ENCODE results near the gene SCN10A.

Gene SCN10A

DNA sequence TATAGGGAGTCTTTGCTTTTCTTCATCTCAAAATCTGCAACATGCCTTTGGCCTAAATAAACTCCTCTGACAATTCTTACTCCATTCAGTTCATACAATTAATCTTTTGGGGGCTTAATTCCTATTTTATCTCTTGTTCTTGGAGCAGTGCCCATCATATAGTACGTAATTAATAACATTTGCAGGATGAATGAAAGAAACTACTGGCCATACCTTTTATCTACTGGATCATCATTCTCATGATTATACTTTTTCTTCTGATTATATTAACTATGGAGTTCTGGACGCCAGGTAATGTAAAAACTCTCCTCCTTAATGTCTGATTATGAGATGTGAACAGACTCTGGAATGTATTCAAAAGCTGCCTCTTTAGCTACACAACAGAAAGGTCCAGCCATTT is 120.0 kb downstream of the SCN10A start:
- H3K4me3 ChIP-seq (ENCODE audit: low read depth, low read length) = no peak overlapping the region

DNA sequence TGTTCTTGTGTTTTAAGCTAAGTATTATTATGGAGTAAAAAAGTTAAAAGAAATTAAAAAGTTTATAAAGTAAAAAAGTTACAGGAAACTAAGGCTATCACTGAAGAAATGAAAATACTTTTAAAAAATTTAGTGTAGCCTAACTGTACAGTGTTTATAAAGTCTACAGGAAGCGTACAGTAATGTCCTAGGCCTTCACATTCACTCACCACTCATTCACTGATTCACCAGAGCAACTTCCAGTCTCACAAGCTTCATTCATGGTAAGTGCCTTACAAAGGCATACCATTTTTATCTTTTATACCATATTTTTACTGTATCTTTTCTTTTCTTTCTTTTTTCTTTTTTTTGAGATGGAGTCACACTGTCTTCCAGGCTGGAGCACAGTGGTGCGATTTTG is 125.8 kb downstream of the SCN10A start:
- H3K9ac ChIP-seq (ENCODE audit: low read depth, low read length) = no peak overlapping the region
- H3K27me3 ChIP-seq (ENCODE audit: control insufficient read depth, insufficient read depth, low read length) = no peaks in the 10 kb centered on the region
- no peaks in the 10 kb centered on the region for H3K4me1 ChIP-seq (ENCODE audit: control insufficient read depth, insufficient read depth, low read length)
- H3K36me3 ChIP-seq (ENCODE audit: control insufficient read depth, insufficient read depth, low read length) = no peaks in the 10 kb centered on the region
- H3K27ac ChIP-seq (ENCODE audit: low read depth, low read length) = no peak overlapping the region
- H3K4me3 ChIP-seq (ENCODE audit: low read depth, low read length) = no peak overlapping the region
- no peaks in the 10 kb centered on the region for H3K9me3 ChIP-seq (ENCODE audit: control insufficient read depth, insufficient read depth, low read length)

More for the DNA sequence above, 120.0 kb downstream of the SCN10A start:
- H3K9me3 ChIP-seq (ENCODE audit: control insufficient read depth, insufficient read depth, low read length) = no peaks in the 10 kb centered on the region
- H3K4me1 ChIP-seq (ENCODE audit: control insufficient read depth, insufficient read depth, low read length) = no peaks in the 10 kb centered on the region
- no peak overlapping the region for H3K27ac ChIP-seq (ENCODE audit: low read depth, low read length)
- no peaks in the 10 kb centered on the region for H3K36me3 ChIP-seq (ENCODE audit: control insufficient read depth, insufficient read depth, low read length)
- no peak overlapping the region for H3K9ac ChIP-seq (ENCODE audit: low read depth, low read length)
- no peaks in the 10 kb centered on the region for H3K27me3 ChIP-seq (ENCODE audit: control insufficient read depth, insufficient read depth, low read length)

DNA sequence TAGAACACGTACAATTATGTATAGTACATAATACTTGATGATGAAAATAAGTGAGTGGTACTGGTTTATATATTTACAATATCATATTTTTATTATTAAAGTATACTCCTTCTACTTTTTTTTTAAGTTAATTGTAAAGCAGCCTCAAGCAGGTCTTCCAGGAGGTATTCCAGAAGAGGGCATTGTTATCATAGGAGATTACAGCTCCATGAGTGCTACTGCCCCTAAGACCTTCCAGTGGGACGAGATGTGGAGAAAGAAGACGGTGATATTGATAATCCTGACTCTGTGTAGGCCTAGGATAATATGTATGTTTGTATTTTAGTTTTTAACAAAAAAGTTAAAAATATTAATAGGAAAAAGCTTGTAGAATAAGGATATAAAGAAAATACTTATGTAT is 126.2 kb downstream of the SCN10A start:
- no peaks in the 10 kb centered on the region for H3K27me3 ChIP-seq (ENCODE audit: control insufficient read depth, insufficient read depth, low read length)
- no peak overlapping the region for H3K9ac ChIP-seq (ENCODE audit: low read depth, low read length)
- H3K4me3 ChIP-seq (ENCODE audit: low read depth, low read length) = no peak overlapping the region
- H3K9me3 ChIP-seq (ENCODE audit: control insufficient read depth, insufficient read depth, low read length) = no peaks in the 10 kb centered on the region
- no peaks in the 10 kb centered on the region for H3K36me3 ChIP-seq (ENCODE audit: control insufficient read depth, insufficient read depth, low read length)
- H3K4me1 ChIP-seq (ENCODE audit: control insufficient read depth, insufficient read depth, low read length) = no peaks in the 10 kb centered on the region
- no peak overlapping the region for H3K27ac ChIP-seq (ENCODE audit: low read depth, low read length)

DNA sequence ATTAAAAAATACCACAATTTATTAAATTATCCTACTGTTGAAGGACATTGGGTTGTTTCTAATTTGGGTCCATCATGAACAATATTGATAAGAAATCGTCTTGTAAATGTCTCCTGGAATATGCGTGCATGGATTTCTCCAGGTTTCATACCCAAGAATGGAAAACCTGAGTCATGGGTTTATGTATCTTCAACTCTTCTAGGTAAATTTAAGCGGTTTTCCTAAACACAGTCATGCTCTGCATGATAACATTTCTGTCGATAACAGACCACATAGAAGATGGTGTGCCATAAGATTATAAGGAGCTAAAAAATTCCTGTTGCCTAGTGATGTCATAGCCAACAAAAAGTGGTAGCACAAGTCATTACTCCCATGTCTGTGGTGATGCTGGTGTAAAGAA is 126.7 kb downstream of the SCN10A start:
- no peak overlapping the region for H3K9ac ChIP-seq (ENCODE audit: low read depth, low read length)
- no peaks in the 10 kb centered on the region for H3K36me3 ChIP-seq (ENCODE audit: control insufficient read depth, insufficient read depth, low read length)

DNA sequence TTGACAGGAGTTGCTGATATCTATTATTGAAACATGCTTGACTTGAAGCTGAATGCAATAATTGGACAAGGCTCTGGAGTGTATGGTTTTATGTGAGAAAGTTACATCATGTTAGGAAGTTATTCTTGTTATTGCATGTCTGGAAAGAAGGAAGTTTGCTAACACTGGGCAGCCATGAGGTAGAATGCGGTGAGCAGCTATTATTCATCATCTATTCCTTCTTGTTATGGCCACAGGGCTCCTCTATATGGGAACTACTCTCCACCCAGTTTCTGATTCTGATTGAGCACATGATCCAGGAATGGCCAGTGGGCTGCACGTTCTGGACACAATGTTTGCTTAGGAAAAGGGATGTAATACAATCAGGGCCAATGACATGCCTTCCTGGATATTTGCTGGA is 128.7 kb downstream of the SCN10A start:
- Histone ChIP-seq H3K9ac (ENCODE audit: low read depth, low read length) (no peak overlapping the region), H3K27me3 (ENCODE audit: control insufficient read depth, insufficient read depth, low read length) (no peaks in the 10 kb centered on the region), H3K4me1 (ENCODE audit: control insufficient read depth, insufficient read depth, low read length) (no peaks in the 10 kb centered on the region), H3K9me3 (ENCODE audit: control insufficient read depth, insufficient read depth, low read length) (no peaks in the 10 kb centered on the region), H3K36me3 (ENCODE audit: control insufficient read depth, insufficient read depth, low read length) (no peaks in the 10 kb centered on the region), H3K4me3 (ENCODE audit: low read depth, low read length) (no peak overlapping the region), H3K27ac (ENCODE audit: low read depth, low read length) (no peak overlapping the region)

More for the DNA sequence above, 126.7 kb downstream of the SCN10A start:
- Histone ChIP-seq H3K27ac (ENCODE audit: low read depth, low read length) (no peak overlapping the region), H3K4me1 (ENCODE audit: control insufficient read depth, insufficient read depth, low read length) (no peaks in the 10 kb centered on the region), H3K4me3 (ENCODE audit: low read depth, low read length) (no peak overlapping the region), H3K9me3 (ENCODE audit: control insufficient read depth, insufficient read depth, low read length) (no peaks in the 10 kb centered on the region), H3K27me3 (ENCODE audit: control insufficient read depth, insufficient read depth, low read length) (no peaks in the 10 kb centered on the region)

DNA sequence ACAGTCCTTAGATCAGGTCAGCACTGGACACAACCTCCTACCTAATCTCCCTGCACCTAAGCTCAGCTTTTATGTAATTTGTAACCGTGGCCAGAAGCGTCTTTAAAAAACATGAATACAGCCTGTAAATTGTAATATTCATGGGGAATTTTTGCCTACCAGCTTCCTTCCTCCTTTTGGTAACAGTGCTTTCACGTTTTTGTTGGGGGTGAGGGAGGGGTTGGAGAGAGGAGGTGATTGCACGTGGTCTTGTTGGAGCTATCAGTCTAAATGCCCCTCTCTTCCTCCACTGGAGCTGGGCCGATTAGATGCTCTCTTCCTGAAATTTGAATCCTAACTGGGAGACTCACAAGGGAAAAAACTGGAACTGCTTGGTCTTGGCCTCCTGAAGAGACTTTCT is 131.5 kb downstream of the SCN10A start:
- Histone ChIP-seq H3K27me3 (ENCODE audit: control insufficient read depth, insufficient read depth, low read length) (no peaks in the 10 kb centered on the region), H3K4me3 (ENCODE audit: low read depth, low read length) (no peak overlapping the region), H3K9me3 (ENCODE audit: control insufficient read depth, insufficient read depth, low read length) (no peaks in the 10 kb centered on the region), H3K27ac (ENCODE audit: low read depth, low read length) (no peak overlapping the region), H3K36me3 (ENCODE audit: control insufficient read depth, insufficient read depth, low read length) (no peaks in the 10 kb centered on the region), H3K9ac (ENCODE audit: low read depth, low read length) (no peak overlapping the region), H3K4me1 (ENCODE audit: control insufficient read depth, insufficient read depth, low read length) (no peaks in the 10 kb centered on the region)

DNA sequence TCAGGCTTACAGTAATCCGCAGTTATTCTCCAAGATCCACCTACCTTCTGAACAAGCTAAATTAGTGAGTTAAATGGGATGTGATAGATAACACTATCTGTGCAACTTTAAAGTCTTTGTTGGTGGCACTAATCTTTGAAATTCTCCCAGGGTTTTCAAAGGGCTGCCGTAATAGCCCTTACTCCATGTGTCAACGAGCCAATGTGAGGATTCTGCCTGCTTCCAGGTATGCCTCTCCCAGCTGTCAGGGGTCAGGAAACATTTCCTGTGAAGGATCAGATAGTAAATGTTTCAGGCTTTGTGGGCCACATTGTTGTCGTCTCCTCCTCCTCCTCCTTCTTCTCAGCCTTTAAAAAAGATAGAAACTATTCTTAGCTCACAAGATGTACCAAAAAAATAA is 146.3 kb downstream of the SCN10A start:
- H3K27me3 ChIP-seq (ENCODE audit: control insufficient read depth, insufficient read depth, low read length) = no peaks in the 10 kb centered on the region
- no peaks in the 10 kb centered on the region for H3K9me3 ChIP-seq (ENCODE audit: control insufficient read depth, insufficient read depth, low read length)
- no peak overlapping the region for H3K27ac ChIP-seq (ENCODE audit: low read depth, low read length)
- H3K4me3 ChIP-seq (ENCODE audit: low read depth, low read length) = no peak overlapping the region
- no peaks in the 10 kb centered on the region for H3K4me1 ChIP-seq (ENCODE audit: control insufficient read depth, insufficient read depth, low read length)
- H3K9ac ChIP-seq (ENCODE audit: low read depth, low read length) = no peak overlapping the region
- H3K36me3 ChIP-seq (ENCODE audit: control insufficient read depth, insufficient read depth, low read length) = no peaks in the 10 kb centered on the region

DNA sequence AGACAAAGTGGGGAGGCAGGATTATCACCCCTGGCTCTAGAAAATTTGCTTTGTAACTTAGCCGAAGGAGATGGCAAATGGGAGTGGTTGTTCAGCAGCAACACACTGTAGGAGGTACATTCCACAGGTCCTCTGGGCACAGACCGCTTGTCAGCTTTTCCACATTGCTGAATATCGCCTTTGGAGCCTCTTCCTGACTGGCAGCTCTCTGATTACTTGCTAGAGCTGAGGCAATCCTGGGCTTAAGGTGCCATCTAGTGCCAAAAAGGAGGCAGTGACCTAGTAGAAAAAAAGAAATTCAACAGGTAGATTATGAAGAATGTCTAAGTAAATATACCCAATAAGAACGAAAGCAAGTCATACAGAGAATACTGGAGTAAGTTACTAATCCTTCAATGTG is 153.5 kb downstream of the SCN10A start:
- no peaks in the 10 kb centered on the region; the same call in 1 of the 2 replicates for H3K9me3 ChIP-seq (ENCODE audit: control insufficient read depth, insufficient read depth, low read length)
- no peak overlapping the region for H3K4me3 ChIP-seq (ENCODE audit: low read depth, low read length)
- no peak overlapping the region for H3K9ac ChIP-seq (ENCODE audit: low read depth, low read length)
- no peaks in the 10 kb centered on the region for H3K27me3 ChIP-seq (ENCODE audit: control insufficient read depth, insufficient read depth, low read length)
- H3K4me1 ChIP-seq (ENCODE audit: control insufficient read depth, insufficient read depth, low read length) = peaks cover 15% of the 10 kb centered on the region; the same call in 1 of the 2 replicates
- H3K27ac ChIP-seq (ENCODE audit: low read depth, low read length) = no peak overlapping the region
- H3K36me3 ChIP-seq (ENCODE audit: control insufficient read depth, insufficient read depth, low read length) = no peaks in the 10 kb centered on the region

DNA sequence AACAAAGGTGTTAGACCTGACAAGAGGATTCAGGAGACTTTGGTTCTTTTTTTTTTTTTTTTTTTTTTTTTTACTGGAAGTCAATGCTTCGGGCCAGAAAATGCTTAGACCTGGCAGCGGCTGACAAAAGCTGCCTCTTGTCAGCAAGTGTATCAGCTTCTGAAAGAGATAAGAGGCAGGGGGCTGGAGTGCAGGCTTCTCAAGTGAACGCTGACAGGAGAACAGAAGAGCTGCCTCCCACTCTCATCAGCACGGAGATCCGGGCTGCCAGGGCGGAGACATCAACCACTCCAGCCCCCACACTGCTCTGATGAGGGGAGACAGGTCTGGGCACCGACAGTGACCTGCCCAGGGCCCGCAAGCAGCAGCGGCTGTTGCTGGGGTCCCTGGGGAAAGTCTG is 157.2 kb downstream of the SCN10A start:
- Histone ChIP-seq H3K4me3 (ENCODE audit: low read depth, low read length) (no peak overlapping the region), H3K9me3 (ENCODE audit: control insufficient read depth, insufficient read depth, low read length) (no peaks in the 10 kb centered on the region; the same call in 1 of the 2 replicates), H3K9ac (ENCODE audit: low read depth, low read length) (no peak overlapping the region), H3K27me3 (ENCODE audit: control insufficient read depth, insufficient read depth, low read length) (peaks cover 10% of the 10 kb centered on the region), H3K4me1 (ENCODE audit: control insufficient read depth, insufficient read depth, low read length) (peaks cover 15% of the 10 kb centered on the region; the same call in 1 of the 2 replicates), H3K36me3 (ENCODE audit: control insufficient read depth, insufficient read depth, low read length) (no peaks in the 10 kb centered on the region), H3K27ac (ENCODE audit: low read depth, low read length) (peak overlapping the region; percentile 22)

DNA sequence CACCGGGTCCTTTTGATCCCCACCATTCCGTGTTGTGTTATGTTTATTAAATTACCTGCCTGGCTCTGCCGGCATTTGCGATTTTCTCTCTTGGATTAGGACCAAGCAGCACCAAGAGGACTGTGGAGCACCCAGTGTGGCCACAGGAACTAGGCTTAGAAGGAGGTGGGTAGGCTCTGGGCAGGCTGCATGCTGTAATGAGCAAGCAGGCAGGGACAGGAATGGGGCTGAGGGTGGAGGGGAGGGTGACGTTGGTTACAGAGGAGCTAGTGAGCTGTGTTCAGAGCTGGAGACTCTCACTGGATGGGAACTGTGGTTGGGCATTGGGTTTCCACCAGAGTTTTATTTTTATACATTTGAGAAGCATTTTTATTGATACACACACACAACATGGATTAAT is 158.6 kb downstream of the SCN10A start:
- H3K4me3 ChIP-seq (ENCODE audit: low read depth, low read length) = no peak overlapping the region
- peaks cover 15% of the 10 kb centered on the region; the same call in 1 of the 2 replicates for H3K4me1 ChIP-seq (ENCODE audit: control insufficient read depth, insufficient read depth, low read length)
- no peaks in the 10 kb centered on the region for H3K9me3 ChIP-seq (ENCODE audit: control insufficient read depth, insufficient read depth, low read length)
- no peak overlapping the region for H3K9ac ChIP-seq (ENCODE audit: low read depth, low read length)
- H3K27ac ChIP-seq (ENCODE audit: low read depth, low read length) = no peak overlapping the region
- H3K27me3 ChIP-seq (ENCODE audit: control insufficient read depth, insufficient read depth, low read length) = peaks cover 10% of the 10 kb centered on the region
- no peaks in the 10 kb centered on the region for H3K36me3 ChIP-seq (ENCODE audit: control insufficient read depth, insufficient read depth, low read length)

DNA sequence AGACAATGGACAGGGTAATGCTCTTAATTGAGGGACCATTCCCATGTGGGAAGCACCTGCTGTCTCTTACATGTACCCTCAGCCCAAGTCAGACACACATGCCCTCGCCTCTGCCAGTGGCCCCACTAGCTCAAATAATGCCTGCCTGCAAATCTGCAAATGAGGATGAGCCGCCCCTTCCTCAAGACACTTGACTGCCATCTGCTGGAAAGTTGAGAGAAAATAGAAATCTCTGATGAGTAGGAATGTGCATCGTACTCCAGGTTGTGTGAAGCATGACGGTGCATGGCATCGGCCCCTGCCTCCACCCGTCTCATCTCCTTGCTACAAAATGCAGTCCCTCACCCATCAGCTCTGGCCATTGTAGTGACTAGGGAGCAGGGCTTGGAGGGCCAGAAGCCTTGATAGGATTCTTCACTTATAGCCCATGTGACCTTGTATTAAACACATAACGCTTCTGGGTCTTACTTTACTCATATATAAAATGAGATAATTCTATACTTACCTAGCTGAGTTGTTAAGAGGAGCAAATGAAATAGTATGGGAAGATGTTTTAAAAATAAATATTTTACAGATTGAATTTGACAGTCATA is 160.2 kb downstream of the SCN10A start:
- peaks cover 21% of the 10 kb centered on the region for H3K27me3 ChIP-seq (ENCODE audit: control insufficient read depth, insufficient read depth, low read length)
- H3K9me3 ChIP-seq (ENCODE audit: control insufficient read depth, insufficient read depth, low read length) = no peaks in the 10 kb centered on the region
- no peak overlapping the region for H3K27ac ChIP-seq (ENCODE audit: low read depth, low read length)
- peaks cover 15% of the 10 kb centered on the region; the same call in 1 of the 2 replicates for H3K4me1 ChIP-seq (ENCODE audit: control insufficient read depth, insufficient read depth, low read length)
- H3K9ac ChIP-seq (ENCODE audit: low read depth, low read length) = no peak overlapping the region
- H3K4me3 ChIP-seq (ENCODE audit: low read depth, low read length) = no peak overlapping the region
- no peaks in the 10 kb centered on the region for H3K36me3 ChIP-seq (ENCODE audit: control insufficient read depth, insufficient read depth, low read length)

All from HUES48 (cell line).